HepG2 (cell line): ENCODE results near the gene ARVCF. TPM values are rescaled to one million over a fixed set of nuclear protein-coding genes. Genes with fewer than 3 reads are reported as not detected.

Experiments
- DRAP1 ChIP-seq: IDR thresholded peaks from 2 replicates; pipeline ENCODE4 v1.6.1; 2016; ENCODE audit warnings: missing genetic modification reagents, missing compliant biosample characterization
- GABPA ChIP-seq, 2 experiments: IDR thresholded peaks; 2 replicates each; pipeline ENCODE4 v1.6.1; 2011 to 2016; ENCODE audit warnings: low read depth in 2 of 2, low read length in 1 of 2, missing biosample characterization in 1 of 2, missing genetic modification characterization in 1 of 2
- MAZ ChIP-seq, 2 experiments: sonication (generic) in 1 of 2; formaldehyde crosslinking in 1 of 2; IDR thresholded peaks; 2 replicates each; pipeline versions ENCODE4 v1.5.0 to v1.6.1; 2012 to 2020; ENCODE audit warnings: low read depth in 2 of 2, mild to moderate bottlenecking in 2 of 2, borderline replicate concordance in 1 of 2, improper control_type of control experiment in 1 of 2, low read length in 1 of 2, missing genetic modification reagents in 1 of 2, moderate library complexity in 1 of 2
- PBX2 ChIP-seq: IDR thresholded peaks from 2 replicates; pipeline ENCODE4 v1.6.1; 2016; ENCODE audit warnings: control low read depth
- POLR2G ChIP-seq: fragments of 200-400 bp; formaldehyde crosslinking; IDR thresholded peaks from 2 replicates; pipeline ENCODE4 v1.6.1; 2018; ENCODE audit warnings: mild to moderate bottlenecking, low read depth, low read length, moderate library complexity
- RBFOX2 ChIP-seq: fragments of 200-400 bp; formaldehyde crosslinking; IDR thresholded peaks from 2 replicates; pipeline ENCODE4 v1.6.1; 2017; ENCODE audit warnings: low read depth, mild to moderate bottlenecking, low read length
- SNAPC4 ChIP-seq: sonication (generic); formaldehyde crosslinking; IDR thresholded peaks from 2 replicates; pipeline ENCODE4 v1.4.0; 2020; ENCODE audit warnings: mild to moderate bottlenecking, missing genetic modification reagents
- SRSF1 ChIP-seq: fragments of 200-400 bp; formaldehyde crosslinking; optimal IDR thresholded peaks from 2 replicates; pipeline ENCODE3; 2017; ENCODE audit warnings: mild to moderate bottlenecking, low read depth, low read length, moderate library complexity
- TCF7 ChIP-seq: sonication (generic); IDR thresholded peaks from 2 replicates; pipeline ENCODE4 v1.6.1; 2016; ENCODE audit warnings: antibody characterized with exemption, low read depth
- ZBTB38 ChIP-seq: sonication (generic); formaldehyde crosslinking; IDR thresholded peaks from 2 replicates; pipeline ENCODE4 v1.5.1; 2020; ENCODE audit warnings: mild to moderate bottlenecking, missing genetic modification reagents
- ZFY ChIP-seq: sonication (generic); formaldehyde crosslinking; IDR thresholded peaks from 2 replicates; pipeline ENCODE4 v1.4.0; 2020; ENCODE audit warnings: missing genetic modification reagents
- ZMYM3 ChIP-seq: sonication (generic); formaldehyde crosslinking; IDR thresholded peaks from 2 replicates; pipeline ENCODE4 v1.5.1; 2020; ENCODE audit warnings: mild to moderate bottlenecking, missing genetic modification reagents
- ZNF776 ChIP-seq: sonication (generic); formaldehyde crosslinking; IDR thresholded peaks from 2 replicates; pipeline ENCODE4 v1.4.0; 2020; ENCODE audit warnings: mild to moderate bottlenecking, missing genetic modification reagents
- polyA plus RNA-seq, 8 experiments: library from polyadenylated mRNA; depleted of rRNA in 3 of 8; stranded (reverse) in 7 of 8; unstranded in 1 of 8; fragments of >200 nt; fragmentation: Illumina TruSeq in 4 of 8; extraction: Trizol in 4 of 8; gene quantifications; 2 replicates each; pipeline versions ENCODE4 v1.2.1 to v1.2.3, GENCODE V29; 2011 to 2016; ENCODE audit warnings: low read depth in 4 of 8, missing spikeins in 1 of 8, mixed read lengths in 1 of 8; ENCODE audit not compliant: insufficient read depth in 1 of 8
- total RNA-seq, 5 experiments: library from RNA; depleted of rRNA; stranded (reverse); fragments of >200 nt; fragmentation: Illumina TruSeq; extraction: Trizol; gene quantifications; 2 replicates each; pipeline ENCODE4 v1.2.3, GENCODE V29; 2016; ENCODE audit warnings: low read depth in 1 of 5
- TF ChIP-seq, protein P1 (sequence below): sonication (generic); formaldehyde crosslinking; IDR thresholded peaks from 2 replicates; pipeline ENCODE4 v1.8.0; 2022; ENCODE audit warnings: mild to moderate bottlenecking, missing genetic modification reagents
- TF ChIP-seq, protein P2 (sequence below): sonication (generic); formaldehyde crosslinking; IDR thresholded peaks from 2 replicates; pipeline ENCODE4 v1.4.0; 2020; ENCODE audit warnings: mild to moderate bottlenecking, missing genetic modification reagents
- TF ChIP-seq, protein P3 (sequence below): IDR thresholded peaks from 2 replicates; pipeline ENCODE4 v1.6.1; 2016; ENCODE audit warnings: missing biosample characterization, missing genetic modification reagents, low read depth

The ARVCF gene
- total and polyA plus RNA-seq, 2 of the 13 experiments (the other 11 are each of a cell fraction or from before 2014, with no cell fraction given) = 16.4 to 17.7 TPM

- no peak for TF ChIP-seq SNAPC4 (CRISPR knock-in tag)
- TF ChIP-seq RBFOX2 = peak; percentile 76
- TF ChIP-seq PBX2 (CRISPR knock-in tag) = peak; percentile 83
- TF ChIP-seq ZNF776 = peak; percentile 45; the same call in 1 of the 2 replicates
- peak; percentile 33; the same call in 1 of the 2 replicates for TF ChIP-seq DRAP1 (CRISPR knock-in tag)
- peak; percentile 53 for TF ChIP-seq GABPA (IDR thresholded peaks at IDR 0.05; ENCODE audit: low read depth, low read length)
- TF ChIP-seq GABPA (CRISPR knock-in tag; IDR thresholded peaks at IDR 0.05; ENCODE audit: low read depth) = peak; percentile 33; the same call in 1 of the 2 replicates
- peak; percentile 7; the same call in 1 of the 2 replicates for TF ChIP-seq ZBTB38 (CRISPR knock-in tag)
- TF ChIP-seq, protein P1, sequence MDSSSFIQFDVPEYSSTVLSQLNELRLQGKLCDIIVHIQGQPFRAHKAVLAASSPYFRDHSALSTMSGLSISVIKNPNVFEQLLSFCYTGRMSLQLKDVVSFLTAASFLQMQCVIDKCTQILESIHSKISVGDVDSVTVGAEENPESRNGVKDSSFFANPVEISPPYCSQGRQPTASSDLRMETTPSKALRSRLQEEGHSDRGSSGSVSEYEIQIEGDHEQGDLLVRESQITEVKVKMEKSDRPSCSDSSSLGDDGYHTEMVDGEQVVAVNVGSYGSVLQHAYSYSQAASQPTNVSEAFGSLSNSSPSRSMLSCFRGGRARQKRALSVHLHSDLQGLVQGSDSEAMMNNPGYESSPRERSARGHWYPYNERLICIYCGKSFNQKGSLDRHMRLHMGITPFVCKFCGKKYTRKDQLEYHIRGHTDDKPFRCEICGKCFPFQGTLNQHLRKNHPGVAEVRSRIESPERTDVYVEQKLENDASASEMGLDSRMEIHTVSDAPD (CRISPR knock-in tag) = no peak
- TF ChIP-seq ZMYM3 = no peak
- peak; percentile 44 for TF ChIP-seq ZFY (CRISPR knock-in tag)
- TF ChIP-seq TCF7 = no peak
- TF ChIP-seq MAZ (IDR thresholded peaks at IDR 0.05; ENCODE audit: borderline replicate concordance, low read depth, low read length) = no peak
- TF ChIP-seq MAZ (CRISPR knock-in tag; IDR thresholded peaks at IDR 0.05; ENCODE audit: low read depth) = peak; percentile 72
- TF ChIP-seq, protein P2, sequence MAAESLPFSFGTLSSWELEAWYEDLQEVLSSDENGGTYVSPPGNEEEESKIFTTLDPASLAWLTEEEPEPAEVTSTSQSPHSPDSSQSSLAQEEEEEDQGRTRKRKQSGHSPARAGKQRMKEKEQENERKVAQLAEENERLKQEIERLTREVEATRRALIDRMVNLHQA (CRISPR knock-in tag) = no peak
- TF ChIP-seq, protein P3, sequence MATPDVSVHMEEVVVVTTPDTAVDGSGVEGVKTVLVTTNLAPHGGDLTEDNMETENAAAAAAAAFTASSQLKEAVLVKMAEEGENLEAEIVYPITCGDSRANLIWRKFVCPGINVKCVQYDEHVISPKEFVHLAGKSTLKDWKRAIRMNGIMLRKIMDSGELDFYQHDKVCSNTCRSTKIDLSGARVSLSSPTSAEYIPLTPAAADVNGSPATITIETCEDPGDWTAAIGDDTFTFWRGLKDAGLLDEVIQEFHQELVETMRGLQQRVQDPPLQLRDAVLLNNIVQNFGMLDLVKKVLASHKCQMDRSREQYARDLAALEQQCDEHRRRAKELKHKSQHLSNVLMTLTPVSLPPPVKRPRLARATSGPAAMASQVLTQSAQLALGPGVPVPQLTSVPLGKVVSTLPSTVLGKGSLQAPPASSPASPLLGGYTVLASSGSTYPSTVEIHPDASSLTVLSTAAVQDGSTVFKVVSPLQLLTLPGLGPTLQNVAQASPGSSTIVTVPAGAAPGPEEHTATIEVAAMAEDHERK = no peak
- TF ChIP-seq POLR2G = peak; percentile 80
- peak; percentile 70 for TF ChIP-seq SRSF1
These were observed 4.0 kb upstream of the ARVCF start, which contains the start of gene TANGO2 (continued) for GRCh38 chr22:20020533-20021195.
